HG03378 (cell line): Measurements from ENCODE around the gene SYT2.
"Not testable (repeated sequence)": the region's sequence is repeated elsewhere in the genome, so short reads cannot be mapped to it uniquely, and the experiment has no call there.

Experiments
- ATAC-seq: cut with Tn5 transposase; IDR thresholded peaks from one replicate; pipeline ENCODE4 v1.9.1; 2021; ENCODE audit warnings: mild to moderate bottlenecking, moderate library complexity; ENCODE audit not compliant: unreplicated experiment

SYT2 gene

DNA sequence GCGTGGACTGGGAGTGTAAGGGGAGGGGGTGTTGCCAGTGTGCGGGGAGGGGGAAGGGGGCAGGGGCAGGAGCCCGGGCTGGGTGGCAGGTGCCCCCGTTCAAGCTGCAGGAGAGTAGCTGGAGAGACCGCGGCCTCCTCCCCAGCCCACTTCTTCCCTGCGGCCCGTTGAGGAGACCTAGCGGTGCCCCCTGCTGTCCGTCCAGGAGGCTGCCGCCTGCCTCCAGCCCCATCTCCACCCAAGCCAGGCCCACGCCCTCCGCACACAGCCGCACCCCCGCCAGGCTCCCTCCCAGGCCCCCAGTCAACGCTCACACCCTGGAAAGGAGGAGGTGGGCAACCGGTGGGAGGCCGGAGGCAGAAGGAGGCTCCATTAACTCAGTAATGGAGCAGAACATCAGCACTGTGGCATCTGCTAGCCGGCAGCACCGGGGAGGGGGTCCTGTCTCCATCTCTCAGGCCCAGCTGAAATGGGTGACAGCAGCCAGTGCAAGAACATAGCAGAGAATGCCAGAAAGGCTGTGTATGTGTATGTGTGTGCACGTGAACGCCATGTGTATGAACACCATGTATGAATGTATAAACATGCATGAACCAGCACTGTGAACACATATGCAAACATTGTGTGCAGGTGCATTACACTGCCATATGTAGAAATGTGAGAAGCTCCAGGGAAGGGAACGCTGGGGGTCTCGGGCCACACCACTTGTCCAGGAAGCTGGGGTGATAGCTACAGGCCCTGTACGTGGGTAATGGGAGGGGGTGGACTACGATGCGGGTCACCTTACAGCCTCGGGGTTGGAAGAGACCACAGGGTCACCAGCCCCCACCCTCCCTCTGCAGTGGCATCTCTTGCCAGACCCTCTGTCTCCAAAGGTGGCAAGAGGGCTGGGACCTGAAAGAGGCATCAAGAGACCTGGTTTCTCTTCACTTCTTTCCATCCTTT is 84.6 kb downstream of the SYT2 start:
- no peak for ATAC-seq

DNA sequence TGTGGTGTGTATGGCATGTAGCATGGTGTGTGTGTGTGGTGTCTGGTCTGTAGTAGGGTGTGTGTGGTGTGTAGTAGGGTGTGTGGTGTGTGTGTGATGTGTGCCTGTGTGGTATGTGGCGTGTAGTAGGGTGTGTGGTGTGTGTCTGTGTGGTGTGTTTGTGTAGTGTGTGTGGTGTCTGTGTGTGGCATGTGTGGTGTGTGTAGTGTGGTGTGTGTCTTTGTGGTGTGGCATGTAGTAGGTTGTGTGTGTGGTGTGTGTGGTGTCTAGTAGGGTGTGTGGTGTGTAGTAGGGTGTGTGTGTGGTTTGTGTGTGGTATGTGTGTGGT is 85.5 kb downstream of the SYT2 start:
- no peak for ATAC-seq

DNA sequence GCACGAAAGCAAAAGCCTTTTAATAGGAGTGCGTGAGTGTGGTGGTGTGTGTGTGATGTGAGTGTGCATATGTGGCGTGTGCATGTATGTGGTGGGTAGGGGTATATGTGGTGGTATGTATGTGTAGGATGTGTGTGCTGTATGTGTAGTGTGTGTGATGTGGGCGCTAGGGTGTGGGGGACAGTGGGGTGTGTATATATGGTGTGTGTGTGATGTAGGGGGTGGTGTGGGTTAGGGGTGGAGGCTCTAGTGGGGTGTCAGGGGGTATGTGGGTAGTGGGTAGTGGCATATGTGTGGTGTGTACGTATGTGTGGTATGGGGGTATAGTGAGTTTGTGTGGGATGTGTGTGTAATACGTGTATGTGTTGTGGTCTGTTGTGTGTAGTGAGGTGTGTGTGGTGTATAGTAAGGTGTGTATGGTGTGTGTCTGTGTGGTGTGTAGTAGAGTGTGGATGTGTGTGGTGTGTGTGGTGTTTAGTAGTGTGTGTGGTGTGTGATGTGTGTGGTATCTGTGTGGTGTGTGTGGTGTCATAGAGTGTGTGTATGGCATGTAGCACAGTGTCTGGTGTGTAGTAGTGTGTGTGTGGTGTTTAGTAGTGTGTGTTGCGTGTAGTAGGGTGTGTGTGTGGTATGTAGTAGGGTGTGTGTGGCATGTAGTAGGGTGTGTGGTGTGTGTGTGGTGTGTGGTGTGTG is 86.0 kb downstream of the SYT2 start:
- ATAC-seq, result no peak

DNA sequence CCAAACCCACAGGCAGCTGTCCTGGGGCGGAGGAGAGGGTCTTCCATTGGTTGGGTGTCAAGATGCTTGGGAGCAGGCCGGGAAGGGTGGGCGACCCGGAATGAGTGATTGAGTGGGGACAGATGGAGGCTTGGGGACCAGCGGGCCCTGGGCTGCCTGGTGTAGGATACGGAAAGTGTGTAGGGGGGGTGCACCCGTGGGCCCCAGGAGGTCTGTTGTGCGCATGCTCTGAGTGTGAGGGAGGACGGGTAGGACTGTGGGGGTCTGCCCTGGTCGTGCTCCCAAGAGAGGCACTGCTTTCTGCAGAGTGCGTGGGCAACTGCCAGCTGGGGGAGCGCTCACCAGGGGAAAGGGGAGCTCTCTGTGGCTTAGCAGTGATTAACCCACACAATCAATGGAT is 86.8 kb downstream of the SYT2 start:
- ATAC-seq, result not testable (repeated sequence)

DNA sequence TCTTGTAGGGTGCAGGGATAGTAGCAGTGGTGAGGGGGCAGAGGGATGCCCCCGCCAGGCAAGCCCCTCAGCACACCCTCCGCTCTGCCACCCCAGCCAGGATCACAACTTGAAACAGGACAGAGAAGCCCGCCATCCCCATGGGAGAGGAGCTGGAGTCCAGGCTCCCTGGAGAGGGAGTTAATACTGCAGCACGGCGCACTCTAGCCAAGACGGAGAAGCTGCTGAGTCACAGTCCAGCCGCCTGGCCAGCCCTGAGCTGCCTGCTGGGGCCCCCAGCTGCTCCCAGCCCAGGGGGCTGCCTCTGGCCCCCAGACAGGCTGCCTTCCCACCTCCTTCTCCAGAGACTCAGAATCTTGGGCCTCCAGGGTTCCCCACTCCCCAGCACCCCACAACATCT is 87.2 kb downstream of the SYT2 start:
- ATAC-seq, result no peak

DNA sequence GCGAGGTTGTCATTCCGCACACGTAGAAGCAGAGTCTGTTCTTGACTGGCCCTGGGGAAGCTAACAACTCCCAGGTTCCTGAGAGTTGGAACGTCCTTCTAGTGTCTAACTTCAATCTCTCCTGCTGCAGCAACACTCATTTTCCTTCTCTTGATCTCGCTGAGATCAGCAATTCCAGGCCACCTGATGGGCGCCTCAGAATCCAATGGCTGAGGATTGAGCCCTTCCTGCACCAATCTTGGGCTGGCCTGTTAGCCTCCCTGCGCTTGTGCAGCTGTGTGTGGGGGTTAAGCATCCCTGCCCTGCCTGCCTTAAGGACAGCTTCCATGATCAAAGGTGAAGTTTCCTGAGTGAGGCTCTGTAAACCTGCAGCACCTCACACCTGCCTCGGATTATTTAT is 87.9 kb downstream of the SYT2 start:
- no peak for ATAC-seq

DNA sequence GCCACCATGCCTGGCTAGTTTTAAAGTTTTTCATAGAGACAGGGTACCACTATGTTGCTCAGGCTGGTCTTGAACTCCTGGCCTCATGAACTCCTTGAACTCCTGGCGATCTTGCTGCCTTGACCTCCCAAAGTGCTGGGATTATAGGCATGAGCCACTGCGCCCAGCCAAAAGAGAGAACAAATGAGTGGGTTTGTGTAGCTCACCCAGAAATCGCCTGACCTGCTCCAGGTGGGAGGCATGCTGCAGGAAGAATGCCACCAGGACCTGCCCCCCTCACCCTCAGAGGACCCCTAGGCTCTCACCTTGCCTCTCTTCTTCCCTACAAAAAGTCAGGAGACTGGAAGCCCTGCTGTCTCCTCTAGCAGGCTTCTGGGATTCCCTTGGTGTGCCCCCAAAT is 88.8 kb downstream of the SYT2 start:
- ATAC-seq, result no peak

DNA sequence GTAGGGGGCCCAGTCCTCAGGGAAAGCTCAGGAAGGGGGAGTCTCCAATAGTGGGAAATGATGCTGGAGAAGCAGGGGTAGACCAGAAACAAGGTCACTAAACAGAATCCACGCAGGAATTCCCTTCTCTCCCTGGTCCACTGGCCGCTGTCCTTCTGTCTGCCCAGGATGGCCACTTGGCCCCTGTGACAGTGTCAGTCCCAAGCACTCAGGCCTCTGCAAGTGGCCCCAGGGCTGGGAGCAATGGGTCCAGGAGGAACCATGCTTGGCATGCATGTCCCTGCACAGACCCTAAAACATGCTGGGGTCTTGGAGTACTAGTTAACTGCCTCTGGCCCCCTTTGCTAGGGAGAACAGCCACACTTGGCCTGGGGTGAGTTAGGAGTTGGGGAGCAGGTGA is 90.2 kb downstream of the SYT2 start:
- ATAC-seq, result not testable (repeated sequence)

DNA sequence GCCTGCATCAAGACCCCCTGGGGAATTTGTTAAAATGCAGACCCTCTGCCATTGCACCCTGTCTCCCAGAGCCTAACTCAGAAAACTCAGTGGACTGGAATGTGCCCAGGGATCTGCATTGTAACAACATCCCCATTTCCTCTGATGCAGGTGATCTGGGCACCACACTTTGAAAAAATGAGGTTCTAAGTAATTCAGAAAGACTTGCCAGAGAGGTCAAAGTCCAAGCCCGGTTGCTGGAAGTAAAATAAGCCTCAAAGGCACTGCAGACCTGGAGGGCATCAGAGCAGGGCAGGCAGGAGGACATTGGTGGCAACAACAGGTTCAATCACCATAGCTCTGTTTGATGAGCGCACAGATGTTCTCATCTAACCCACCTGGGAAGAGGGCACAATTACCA is 90.7 kb downstream of the SYT2 start:
- no peak for ATAC-seq

DNA sequence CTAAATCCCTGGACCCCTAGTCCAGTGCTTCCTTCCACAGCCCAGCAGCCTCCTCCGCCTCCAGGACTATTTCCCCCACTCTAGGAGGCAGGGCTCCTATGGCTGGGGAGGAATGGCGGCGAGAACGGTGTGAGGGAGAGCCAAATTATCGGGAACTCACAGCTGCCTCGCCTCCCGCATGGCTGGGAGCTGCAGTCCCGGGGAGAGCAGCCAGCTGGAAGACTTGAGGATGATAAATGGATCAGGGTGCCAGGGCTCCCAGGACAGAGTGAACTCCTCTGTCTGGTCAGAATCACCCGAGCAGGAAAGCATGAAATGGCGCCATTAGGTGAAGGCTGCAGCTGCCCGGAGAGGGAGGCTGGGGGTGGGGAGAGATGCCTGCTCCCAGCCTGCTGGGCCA is 91.2 kb downstream of the SYT2 start:
- ATAC-seq, result not testable (repeated sequence)

DNA sequence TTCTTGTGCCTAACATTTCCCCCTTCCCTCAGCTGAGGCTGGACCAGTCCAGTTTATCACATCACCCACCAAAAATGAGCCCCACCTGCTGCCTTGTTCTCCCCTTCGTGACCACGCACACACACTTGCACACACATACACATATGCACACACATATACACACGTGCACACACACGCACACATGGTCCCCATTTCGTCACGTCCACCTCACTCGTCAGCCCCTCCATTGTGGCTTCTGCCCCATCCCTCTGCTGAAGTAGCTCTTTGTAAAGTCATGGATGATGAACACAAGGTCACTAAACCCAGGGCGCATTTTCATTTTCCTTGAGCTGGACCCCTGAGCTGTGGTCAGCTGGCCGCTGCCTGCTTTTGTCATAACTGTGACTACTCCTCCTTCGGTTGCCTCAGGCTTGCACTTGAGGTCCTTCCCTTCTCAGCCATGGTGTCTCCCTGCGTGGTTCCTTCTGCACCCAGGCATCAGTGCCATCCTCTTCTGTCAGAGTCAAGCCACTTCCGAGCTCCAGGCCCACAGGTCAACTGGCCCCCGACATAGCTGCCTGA is 93.8 kb downstream of the SYT2 start:
- ATAC-seq, result peak; percentile 10

DNA sequence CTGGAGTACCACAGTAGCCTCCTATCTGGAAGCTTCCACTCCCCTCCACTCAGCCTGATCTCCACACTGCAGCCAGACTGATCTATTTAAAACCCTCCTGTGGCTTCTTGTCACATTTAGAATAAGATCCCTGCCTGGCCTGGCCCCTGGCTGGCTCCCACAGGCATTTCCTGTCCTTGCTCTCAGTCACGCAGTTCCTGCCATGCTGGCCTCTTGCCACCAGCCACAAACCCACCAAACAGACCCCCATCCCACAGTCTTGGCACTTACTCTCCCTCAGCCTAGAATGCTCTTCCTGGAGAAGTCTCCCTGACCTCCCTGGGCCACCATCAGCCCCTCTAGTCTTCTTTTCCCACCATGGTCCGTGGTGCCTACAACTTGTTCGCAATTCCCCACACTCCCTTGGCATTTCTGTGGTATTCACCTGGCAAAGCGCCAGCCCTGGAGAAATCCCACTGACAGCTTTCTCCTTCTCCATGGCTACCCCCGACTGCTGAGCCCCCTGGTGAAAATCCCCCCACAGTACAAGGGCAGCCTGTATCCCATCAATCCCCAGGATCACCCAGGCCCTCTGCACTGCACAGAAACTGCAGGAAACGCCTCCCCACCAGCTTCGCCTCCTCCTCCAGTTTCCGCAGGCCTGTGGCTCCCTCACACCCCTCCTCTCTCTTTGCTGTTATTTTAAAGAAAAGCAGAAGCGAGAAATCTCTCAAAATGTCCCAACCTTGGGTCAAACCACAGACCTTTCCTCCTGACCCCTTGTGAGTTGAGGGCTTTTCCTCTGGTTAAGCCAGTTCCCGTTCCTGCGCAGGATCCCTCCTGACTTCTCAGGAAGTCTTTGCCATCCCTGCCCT is 94.5 kb downstream of the SYT2 start:
- ATAC-seq, result peak; percentile 70

DNA sequence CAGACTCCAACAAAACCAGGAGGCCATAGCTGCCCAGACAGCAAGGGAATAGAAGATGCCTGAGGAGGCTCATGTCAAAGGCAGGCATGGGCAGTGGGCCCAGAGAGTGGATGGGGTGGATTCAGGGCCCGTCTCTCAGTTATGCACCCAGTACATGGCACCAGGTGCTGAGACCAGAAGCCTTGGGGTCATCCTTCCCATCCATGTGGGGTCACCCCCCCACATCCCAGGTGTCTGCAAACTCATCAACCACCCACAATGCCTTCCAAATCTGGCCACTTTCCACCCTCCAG is 95.1 kb downstream of the SYT2 start:
- not testable (repeated sequence) for ATAC-seq

DNA sequence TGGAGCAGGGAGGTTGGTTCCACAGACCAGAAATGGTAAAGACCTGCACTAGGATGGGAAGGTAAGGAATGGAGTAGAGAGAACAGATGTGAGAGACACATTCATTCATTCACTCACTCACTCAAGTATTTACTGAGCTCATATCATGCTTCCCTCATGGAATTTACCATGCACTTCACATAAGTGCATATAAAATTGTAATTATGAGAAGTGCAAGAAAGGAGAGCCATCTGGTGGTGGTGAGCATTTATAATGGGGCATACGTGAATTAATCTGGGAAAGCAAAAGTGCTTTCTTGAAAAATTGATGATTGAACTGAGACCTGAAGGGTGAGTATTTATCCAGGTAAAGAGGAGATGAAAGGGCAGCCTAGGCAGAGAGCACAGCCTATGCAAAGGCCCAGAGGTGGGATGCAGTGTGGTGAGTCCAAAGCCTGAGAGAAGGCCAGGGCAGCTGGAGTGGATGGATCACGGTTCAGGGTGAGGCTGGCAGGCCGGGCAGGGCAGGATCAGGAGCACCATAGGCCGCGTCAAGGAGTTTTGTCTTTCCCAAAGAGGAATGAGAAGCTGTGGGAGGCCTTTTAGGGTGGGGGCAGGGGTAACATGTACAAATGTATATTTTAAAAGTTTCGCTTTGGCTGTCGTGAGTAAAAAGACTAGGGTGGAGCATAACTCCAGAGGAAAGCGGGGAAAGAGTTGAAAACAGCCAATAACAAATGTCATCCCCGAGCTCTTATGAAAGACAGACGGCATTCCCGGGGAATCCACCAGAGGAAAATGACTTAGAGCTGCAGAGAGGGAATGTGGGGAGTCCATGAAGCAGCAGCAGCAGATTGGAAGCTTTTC is 95.7 kb downstream of the SYT2 start:
- ATAC-seq, result not testable (repeated sequence)

DNA sequence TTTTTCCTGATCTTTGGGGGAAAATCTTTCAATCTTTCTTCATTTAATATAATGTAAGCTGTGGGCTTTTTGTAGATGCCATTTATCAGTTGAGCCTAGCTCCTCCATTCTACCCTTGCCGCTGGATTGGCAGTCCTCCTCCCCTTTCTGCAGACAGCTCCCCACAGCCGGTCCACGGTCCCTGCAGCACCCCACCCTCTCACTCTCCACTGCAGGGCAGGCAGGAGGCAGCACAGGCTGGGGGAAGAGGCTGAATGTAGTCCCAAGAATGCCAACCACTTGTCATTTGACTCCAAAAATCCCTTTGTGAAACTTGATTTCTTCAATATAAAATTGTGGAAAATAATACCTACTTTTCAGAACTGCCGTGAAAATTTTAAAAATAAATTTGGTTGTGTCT is 96.7 kb downstream of the SYT2 start:
- no peak for ATAC-seq

DNA sequence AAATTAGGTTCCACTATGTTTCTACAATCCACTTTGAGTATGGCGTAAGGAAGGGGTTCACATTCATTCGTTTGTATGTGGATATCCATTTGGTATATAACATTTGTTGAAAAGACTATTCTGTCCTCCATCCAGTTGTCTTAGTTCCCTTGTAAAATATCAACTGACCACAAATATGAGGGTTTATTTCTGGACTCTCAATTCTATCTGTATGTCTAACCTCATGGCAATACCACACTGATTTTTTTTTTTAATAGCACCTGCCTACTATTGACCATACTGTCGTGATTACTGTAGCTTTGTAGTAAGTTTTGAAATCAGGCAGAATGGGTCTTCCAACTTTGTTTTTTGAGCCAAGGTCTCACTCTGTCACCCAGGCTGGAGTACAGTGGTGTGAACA is 98.2 kb downstream of the SYT2 start:
- not testable (repeated sequence) for ATAC-seq

DNA sequence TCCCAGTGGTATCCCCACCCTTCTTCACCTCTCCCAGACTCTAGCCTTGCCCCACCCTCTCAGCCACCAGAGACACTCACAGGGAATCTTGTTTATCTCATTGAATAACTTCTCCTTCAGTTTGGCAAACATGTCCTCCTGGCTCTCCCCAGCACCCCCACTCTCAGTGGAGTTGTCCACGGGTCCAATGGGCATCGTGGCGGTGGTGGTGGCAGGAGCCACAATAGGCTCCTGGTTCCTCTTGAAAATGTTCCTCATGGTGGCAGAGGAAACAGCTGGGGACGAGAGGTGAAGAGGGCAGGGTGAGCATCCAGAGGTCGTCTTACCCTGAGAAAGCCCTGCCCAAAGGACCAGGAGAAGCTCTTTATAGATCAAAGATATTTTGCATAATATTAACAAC is 104.7 kb downstream of the SYT2 start:
- no peak for ATAC-seq

DNA sequence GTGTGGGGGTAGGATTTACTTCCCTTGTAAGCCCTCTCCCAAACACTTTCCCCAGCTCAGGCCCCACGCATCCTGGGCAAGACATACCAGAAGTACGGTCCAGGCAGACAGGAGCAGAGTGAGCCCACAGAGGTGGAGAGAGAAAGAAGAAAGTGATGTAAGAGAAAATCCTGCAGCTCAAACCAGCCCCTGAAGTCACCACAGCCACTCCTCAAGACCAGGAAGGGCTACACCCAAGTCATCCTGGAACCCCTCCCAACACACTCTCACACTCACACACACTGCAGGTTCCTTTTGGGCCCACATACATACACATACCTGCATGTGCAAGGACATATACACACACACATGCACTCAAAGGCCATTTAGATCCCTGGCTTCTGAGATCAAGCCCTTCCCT is 106.8 kb downstream of the SYT2 start:
- ATAC-seq, result no peak

DNA sequence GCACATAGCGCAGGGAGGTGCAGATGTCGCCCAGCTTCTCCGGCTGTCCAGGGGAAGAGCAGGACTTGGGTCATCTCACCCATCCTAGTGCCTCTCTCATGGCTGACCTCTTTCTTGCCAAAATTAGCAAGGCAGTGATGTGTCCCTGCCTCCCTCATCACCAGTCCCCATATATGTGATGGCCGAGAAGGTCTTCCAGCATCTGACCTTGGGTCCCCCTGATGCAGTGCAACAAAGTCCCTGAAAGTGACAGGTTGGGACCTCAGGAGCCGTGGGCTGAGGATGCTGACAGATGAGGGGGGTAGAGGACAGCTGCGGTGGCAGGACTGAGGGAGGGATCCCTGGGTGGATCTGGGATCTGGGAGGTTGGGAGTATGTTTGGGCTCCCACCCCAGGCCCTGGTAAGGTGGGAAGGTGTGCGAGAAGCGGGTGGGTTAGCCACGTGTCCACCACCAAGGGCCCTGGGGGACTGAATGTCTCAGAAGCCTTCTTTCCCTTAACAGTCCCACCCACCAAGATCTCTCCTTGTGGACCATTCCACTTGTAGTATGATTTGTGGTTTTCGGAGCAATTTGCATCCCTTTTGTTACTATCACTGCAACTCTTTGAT is 109.7 kb downstream of the SYT2 start:
- ATAC-seq, result no peak
